ENCODE results near the gene WNK1.
"Not testable (repeated sequence)": the region's sequence is repeated elsewhere in the genome, so short reads cannot be mapped to it uniquely, and the experiment has no call there.

WNK1 gene

GRCh38 chr12:817941-818600 lies 65.7 kb downstream of the WNK1 start:
- DNase-seq (ENCODE audit: low read depth in 3 of 3): no peak

- DNase-seq (ENCODE audit: low read depth in 3 of 3): no peak
These were observed 66.4 kb downstream of the WNK1 start for GRCh38 chr12:818733-819132.

- no peak for DNase-seq (ENCODE audit: low read depth in 3 of 3)
These were observed 68.0 kb downstream of the WNK1 start for GRCh38 chr12:820336-820735.

GRCh38 chr12:823028-823698 lies 70.8 kb downstream of the WNK1 start:
- DNase-seq (ENCODE audit: low read depth in 3 of 3): no peak

- DNase-seq (ENCODE audit: low read depth in 3 of 3): no peak
These were observed 74.0 kb downstream of the WNK1 start for GRCh38 chr12:826331-826730.

- DNase-seq (ENCODE audit: low read depth in 3 of 3): no peak
These were observed 76.5 kb downstream of the WNK1 start for GRCh38 chr12:828726-829395.

GRCh38 chr12:830111-830867 lies 77.9 kb downstream of the WNK1 start:
- DNase-seq (ENCODE audit: low read depth in 3 of 3): no peak

GRCh38 chr12:835754-836518 lies 83.6 kb downstream of the WNK1 start:
- no peak for DNase-seq (ENCODE audit: low read depth in 3 of 3)

GRCh38 chr12:836952-837351 lies 84.6 kb downstream of the WNK1 start:
- DNase-seq (ENCODE audit: low read depth in 3 of 3): no peak

- DNase-seq (ENCODE audit: low read depth in 3 of 3): no peak
These were observed 85.2 kb downstream of the WNK1 start for GRCh38 chr12:837548-837947.

GRCh38 chr12:843609-844008 lies 91.2 kb downstream of the WNK1 start:
- no peak for DNase-seq (ENCODE audit: low read depth in 3 of 3)

- DNase-seq (ENCODE audit: low read depth in 3 of 3): no peak
These were observed 94.0 kb downstream of the WNK1 start for GRCh38 chr12:846421-846820.

GRCh38 chr12:848173-848865 lies 95.9 kb downstream of the WNK1 start:
- no peak for DNase-seq (ENCODE audit: low read depth in 3 of 3)

GRCh38 chr12:848882-849527 lies 96.6 kb downstream of the WNK1 start:
- no peak for DNase-seq (ENCODE audit: low read depth in 3 of 3)

- not testable (repeated sequence) for DNase-seq (ENCODE audit: low read depth in 3 of 3)
These were observed 97.5 kb downstream of the WNK1 start for GRCh38 chr12:849733-850437.

GRCh38 chr12:851343-851742 lies 99.0 kb downstream of the WNK1 start:
- no peak for DNase-seq (ENCODE audit: low read depth in 3 of 3)

- no peak for DNase-seq (ENCODE audit: low read depth in 3 of 3)
These were observed 99.5 kb downstream of the WNK1 start for GRCh38 chr12:851913-852312.

GRCh38 chr12:852864-853263 lies 100.5 kb downstream of the WNK1 start:
- no peak for DNase-seq (ENCODE audit: low read depth in 3 of 3)

GRCh38 chr12:857611-858010 lies 105.2 kb downstream of the WNK1 start:
- no peak for DNase-seq (ENCODE audit: low read depth in 3 of 3)
